Iris pigment epithelial cell (primary cell): ENCODE data around the gene PIBF1.
A peak's percentile ranks its signal among the peaks of the same experiment; 100 is the strongest.
"Not testable (repeated sequence)": the region's sequence is repeated elsewhere in the genome, so short reads cannot be mapped to it uniquely, and the experiment has no call there.

Source experiments
- DNase-seq: peaks from one replicate; pipeline ENCODE4 v3.0.0-alpha.2; 2011; ENCODE audit warnings: low read depth

The PIBF1 gene

GRCh38 chr13:73018336-73018735 is 236.4 kb downstream of the PIBF1 start:
- peak; percentile 21 for DNase-seq

GRCh38 chr13:73025217-73026012 is 243.5 kb downstream of the PIBF1 start:
- peak; percentile 72 for DNase-seq

- DNase-seq, result no peak
Measured at GRCh38 chr13:73034901-73035300, 253.0 kb downstream of the PIBF1 start.

- no peak for DNase-seq
Measured at GRCh38 chr13:73035660-73036059, 253.7 kb downstream of the PIBF1 start.

GRCh38 chr13:73036566-73036965 is 254.6 kb downstream of the PIBF1 start:
- no peak for DNase-seq

GRCh38 chr13:73038064-73038463 is 256.1 kb downstream of the PIBF1 start:
- no peak for DNase-seq

- DNase-seq, result peak; percentile 15
Measured at GRCh38 chr13:73039201-73040108, 257.5 kb downstream of the PIBF1 start.

- DNase-seq, result no peak
Measured at GRCh38 chr13:73040484-73040883, 258.6 kb downstream of the PIBF1 start.

- DNase-seq, result no peak
Measured at GRCh38 chr13:73040968-73041596, 259.1 kb downstream of the PIBF1 start.

GRCh38 chr13:73045031-73045430 is 263.1 kb downstream of the PIBF1 start:
- no peak for DNase-seq

GRCh38 chr13:73048615-73049014 is 266.7 kb downstream of the PIBF1 start:
- not testable (repeated sequence) for DNase-seq

GRCh38 chr13:73054712-73055111 is 272.8 kb downstream of the PIBF1 start:
- no peak for DNase-seq

GRCh38 chr13:73055813-73056564 is 274.1 kb downstream of the PIBF1 start:
- peak; percentile 90 for DNase-seq

GRCh38 chr13:73056565-73056962 is 274.6 kb downstream of the PIBF1 start:
- DNase-seq, result no peak

- DNase-seq, result no peak
Measured at GRCh38 chr13:73057284-73058063, 275.5 kb downstream of the PIBF1 start.

- no peak for DNase-seq
Measured at GRCh38 chr13:73058064-73058313, 276.1 kb downstream of the PIBF1 start.

- DNase-seq, result no peak
Measured at GRCh38 chr13:73058432-73058735, 276.5 kb downstream of the PIBF1 start.

GRCh38 chr13:73058736-73059459 is 277.0 kb downstream of the PIBF1 start, which contains the start of gene KLF5:
Gene KLF5 (plus strand): TSS chr13:73059005. CDS start chr13:73059328, 323 bp downstream.
- DNase-seq, result peak; percentile 97

- DNase-seq, result peak; percentile 55
Measured at GRCh38 chr13:73059460-73060250, 277.7 kb downstream of the PIBF1 start.
